ENCODE measurements around the gene PDC. TPM values are rescaled to one million over a fixed set of nuclear protein-coding genes. Genes with fewer than 3 reads are reported as not detected.

The PDC gene
- total RNA-seq = not detected
- not detected for polyA plus RNA-seq (2013, experiment 1 of 2)
- not detected for polyA plus RNA-seq (2013, experiment 2 of 2)
- long read RNA-seq, experiment 1 = 0 reads
- long read RNA-seq, experiment 2 = 0 reads
- long read RNA-seq, experiment 3 = 0 reads
- long read RNA-seq, experiment 4 = 0 reads

GRCh38 chr1:186461014-186461413 is at the start of gene PDC:
Gene PDC (minus strand): TSS chr1:186461114. CDS start chr1:186449459, 11,655 bp downstream.
- Mint-ChIP-seq H3K27ac (no peak within 1 kb of the TSS), H3K36me3 (ENCODE audit: low read depth) (no peaks in the 10 kb centered on the region), H3K27me3 (ENCODE audit: insufficient read depth) (peaks cover 2% of the 10 kb centered on the region), H3K4me3 (no peak within 1 kb of the TSS), H3K4me1 (peaks cover 15% of the 10 kb centered on the region), H3K9me3 (peaks cover 2% of the 10 kb centered on the region)
- Histone ChIP-seq H3K9me3 (ENCODE audit: control insufficient read depth, low read length) (no peaks in the 10 kb centered on the region), H3K27me3 (ENCODE audit: control insufficient read depth, insufficient read depth, low read length, poor library complexity, severe bottlenecking) (no peaks in the 10 kb centered on the region), H3K9ac (ENCODE audit: extremely low read depth, low read length, poor library complexity, severe bottlenecking) (no peak within 1 kb of the TSS), H3K4me3 (ENCODE audit: low read length) (no peak within 1 kb of the TSS), H3K36me3 (ENCODE audit: control insufficient read depth, insufficient read depth, low read length) (no peaks in the 10 kb centered on the region), H3K4me1 (ENCODE audit: control insufficient read depth, insufficient read depth, low read length) (peaks cover 12% of the 10 kb centered on the region), H3K27ac (ENCODE audit: low read depth, low read length) (no peak within 1 kb of the TSS)
- 95 to 100% methylated on average over 1 to 2 of the region's 2 CpGs for WGBS, 2 experiments (ENCODE audit: insufficient coverage in 1 of 2, insufficient read length in 1 of 2)
- no peak for DNase-seq
- no peak for TF ChIP-seq CTCF (conservative IDR thresholded peaks at IDR 0.05)

GRCh38 chr1:186503190-186503589 is 42.3 kb upstream of the PDC start:
- Histone ChIP-seq H3K4me1 (ENCODE audit: control insufficient read depth, insufficient read depth, low read length) (no peaks in the 10 kb centered on the region), H3K9ac (ENCODE audit: extremely low read depth, low read length, poor library complexity, severe bottlenecking) (no peak overlapping the region), H3K27ac (ENCODE audit: low read depth, low read length) (no peak overlapping the region), H3K9me3 (ENCODE audit: control insufficient read depth, low read length) (peaks cover 14% of the 10 kb centered on the region), H3K4me3 (ENCODE audit: low read length) (no peak overlapping the region), H3K27me3 (ENCODE audit: control insufficient read depth, insufficient read depth, low read length, poor library complexity, severe bottlenecking) (no peaks in the 10 kb centered on the region), H3K36me3 (ENCODE audit: control insufficient read depth, insufficient read depth, low read length) (no peaks in the 10 kb centered on the region)
- WGBS, 2 experiments (ENCODE audit: insufficient coverage in 1 of 2, insufficient read length in 1 of 2) = 91% methylated on average over 2 of the region's 2 CpGs; no CpG with 5 or more reads in 1 of the 2 experiments
- Mint-ChIP-seq H3K27ac (no peak overlapping the region), H3K4me1 (peaks cover 12% of the 10 kb centered on the region), H3K9me3 (peaks cover 18% of the 10 kb centered on the region), H3K4me3 (no peak overlapping the region), H3K27me3 (ENCODE audit: insufficient read depth) (no peaks in the 10 kb centered on the region), H3K36me3 (ENCODE audit: low read depth) (no peaks in the 10 kb centered on the region)
- DNase-seq = no peak
- no peak for TF ChIP-seq CTCF (conservative IDR thresholded peaks at IDR 0.05)

DNA sequence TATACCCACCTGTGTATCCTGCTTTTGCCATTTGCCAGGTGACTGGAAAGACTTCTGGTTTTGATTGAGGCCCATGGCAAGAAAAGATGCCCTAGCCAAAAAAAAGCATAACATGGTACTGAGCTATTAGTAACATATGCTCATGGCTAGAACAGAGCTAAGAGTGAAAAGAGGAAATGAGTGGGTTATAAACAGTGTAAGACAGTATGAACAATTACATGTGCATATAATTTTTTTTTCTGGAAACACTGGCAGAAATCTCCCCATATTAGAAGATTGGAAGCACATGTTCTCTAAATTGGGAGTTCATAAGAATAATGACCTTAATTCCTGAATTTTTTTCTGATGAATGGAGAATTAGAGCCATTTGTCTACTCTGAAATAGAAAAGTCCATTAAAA is 41.2 kb upstream of the PDC start:
- H3K27me3 ChIP-seq (ENCODE audit: control insufficient read depth, insufficient read depth, low read length, poor library complexity, severe bottlenecking) = no peaks in the 10 kb centered on the region
- no peak overlapping the region for H3K27ac ChIP-seq (ENCODE audit: low read depth, low read length)
- Mint-ChIP-seq H3K4me1 (peaks cover 13% of the 10 kb centered on the region), H3K4me3 (no peak overlapping the region), H3K36me3 (ENCODE audit: low read depth) (no peaks in the 10 kb centered on the region), H3K9me3 (peaks cover 10% of the 10 kb centered on the region), H3K27ac (no peak overlapping the region), H3K27me3 (ENCODE audit: insufficient read depth) (no peaks in the 10 kb centered on the region)
- no peaks in the 10 kb centered on the region for H3K4me1 ChIP-seq (ENCODE audit: control insufficient read depth, insufficient read depth, low read length)
- no peak for TF ChIP-seq CTCF (conservative IDR thresholded peaks at IDR 0.05)
- H3K36me3 ChIP-seq (ENCODE audit: control insufficient read depth, insufficient read depth, low read length) = no peaks in the 10 kb centered on the region
- no peak for DNase-seq
- no peak overlapping the region for H3K9ac ChIP-seq (ENCODE audit: extremely low read depth, low read length, poor library complexity, severe bottlenecking)
- peaks cover 14% of the 10 kb centered on the region for H3K9me3 ChIP-seq (ENCODE audit: control insufficient read depth, low read length)
- no peak overlapping the region for H3K4me3 ChIP-seq (ENCODE audit: low read length)
